Stomach (tissue), 4 donors: ENCODE results near the gene ABCD3.
"Not testable (repeated sequence)": the region's sequence is repeated elsewhere in the genome, so short reads cannot be mapped to it uniquely, and the experiment has no call there.

Experiments
- POLR2AphosphoS5 ChIP-seq, 3 donors: sonication (generic); formaldehyde crosslinking; IDR thresholded peaks; one replicate each; pipeline ENCODE4 v1.6.1; 2016; ENCODE audit warnings: antibody characterized with exemption in 3 of 3
- TF ChIP-seq, protein P1 (sequence below), 7 experiments: fragments of 450-650 bp in 4 of 7; fragments of 200-600 bp in 3 of 7; sonication (generic) in 3 of 7; IDR thresholded peaks; one replicate each; pipeline ENCODE4 v1.5.1; 2016 to 2019; ENCODE audit warnings: antibody characterized with exemption in 7 of 7, control low read depth in 2 of 7, mild to moderate bottlenecking in 1 of 7

GRCh38 chr1:94375666-94376065 lies 42.5 kb upstream of the ABCD3 start:
- TF ChIP-seq POLR2AphosphoS5 (IDR thresholded peaks at IDR 0.05): not testable (repeated sequence)
- TF ChIP-seq, protein P1, sequence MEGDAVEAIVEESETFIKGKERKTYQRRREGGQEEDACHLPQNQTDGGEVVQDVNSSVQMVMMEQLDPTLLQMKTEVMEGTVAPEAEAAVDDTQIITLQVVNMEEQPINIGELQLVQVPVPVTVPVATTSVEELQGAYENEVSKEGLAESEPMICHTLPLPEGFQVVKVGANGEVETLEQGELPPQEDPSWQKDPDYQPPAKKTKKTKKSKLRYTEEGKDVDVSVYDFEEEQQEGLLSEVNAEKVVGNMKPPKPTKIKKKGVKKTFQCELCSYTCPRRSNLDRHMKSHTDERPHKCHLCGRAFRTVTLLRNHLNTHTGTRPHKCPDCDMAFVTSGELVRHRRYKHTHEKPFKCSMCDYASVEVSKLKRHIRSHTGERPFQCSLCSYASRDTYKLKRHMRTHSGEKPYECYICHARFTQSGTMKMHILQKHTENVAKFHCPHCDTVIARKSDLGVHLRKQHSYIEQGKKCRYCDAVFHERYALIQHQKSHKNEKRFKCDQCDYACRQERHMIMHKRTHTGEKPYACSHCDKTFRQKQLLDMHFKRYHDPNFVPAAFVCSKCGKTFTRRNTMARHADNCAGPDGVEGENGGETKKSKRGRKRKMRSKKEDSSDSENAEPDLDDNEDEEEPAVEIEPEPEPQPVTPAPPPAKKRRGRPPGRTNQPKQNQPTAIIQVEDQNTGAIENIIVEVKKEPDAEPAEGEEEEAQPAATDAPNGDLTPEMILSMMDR (IDR thresholded peaks at IDR 0.05): not testable (repeated sequence)
